ENCODE data around the gene FEM1B.

FEM1B gene

GRCh38 chr15:68256675-68257450 lies 20.7 kb upstream of the FEM1B start:
- Mint-ChIP-seq H3K4me3 (peak overlapping the region; percentile 82 to 87 (median 85)), H3K27me3 (ENCODE audit: low read depth) (peaks cover 7% of the 10 kb centered on the region), H3K27ac (peak overlapping the region; percentile 79 to 92 (median 91)), H3K9me3 (no peaks in the 10 kb centered on the region), H3K36me3 (ENCODE audit: low read depth) (no peaks in the 10 kb centered on the region), H3K4me1 (no peaks in the 10 kb centered on the region)
- TF ChIP-seq CTCF (IDR thresholded peaks at IDR 0.05; ENCODE audit: unreplicated experiment in 3 of 3), result no peak

GRCh38 chr15:68258692-68259091 lies 18.9 kb upstream of the FEM1B start:
- Mint-ChIP-seq H3K4me3 (no peak overlapping the region), H3K9me3 (no peaks in the 10 kb centered on the region), H3K27me3 (ENCODE audit: low read depth) (peaks cover 7% of the 10 kb centered on the region), H3K36me3 (ENCODE audit: low read depth) (no peaks in the 10 kb centered on the region), H3K4me1 (no peaks in the 10 kb centered on the region), H3K27ac (no peak overlapping the region)
- no peak for TF ChIP-seq CTCF (IDR thresholded peaks at IDR 0.05; ENCODE audit: unreplicated experiment in 3 of 3)

- H3K36me3 Mint-ChIP-seq (ENCODE audit: low read depth), result no peaks in the 10 kb centered on the region
- H3K4me1 Mint-ChIP-seq, result no peaks in the 10 kb centered on the region
- H3K4me3 Mint-ChIP-seq, result no peak overlapping the region
- no peaks in the 10 kb centered on the region for H3K9me3 Mint-ChIP-seq
- no peak overlapping the region for H3K27ac Mint-ChIP-seq
- TF ChIP-seq CTCF (IDR thresholded peaks at IDR 0.05; ENCODE audit: unreplicated experiment in 3 of 3), result no peak
- H3K27me3 Mint-ChIP-seq (ENCODE audit: low read depth), result peaks cover 10% of the 10 kb centered on the region
These were observed 17.7 kb upstream of the FEM1B start for GRCh38 chr15:68259883-68260282.

GRCh38 chr15:68261241-68261640 lies 16.3 kb upstream of the FEM1B start:
- no peak overlapping the region for H3K4me3 Mint-ChIP-seq
- H3K9me3 Mint-ChIP-seq, result no peaks in the 10 kb centered on the region
- H3K36me3 Mint-ChIP-seq (ENCODE audit: low read depth), result no peaks in the 10 kb centered on the region
- H3K4me1 Mint-ChIP-seq, result no peaks in the 10 kb centered on the region
- TF ChIP-seq CTCF (IDR thresholded peaks at IDR 0.05; ENCODE audit: unreplicated experiment in 3 of 3), result no peak
- H3K27me3 Mint-ChIP-seq (ENCODE audit: low read depth), result peaks cover 10% of the 10 kb centered on the region
- no peak overlapping the region for H3K27ac Mint-ChIP-seq

GRCh38 chr15:68261980-68262379 lies 15.6 kb upstream of the FEM1B start:
- no peak overlapping the region for H3K27ac Mint-ChIP-seq
- peaks cover 10% of the 10 kb centered on the region for H3K27me3 Mint-ChIP-seq (ENCODE audit: low read depth)
- no peak overlapping the region for H3K4me3 Mint-ChIP-seq
- no peak for TF ChIP-seq CTCF (IDR thresholded peaks at IDR 0.05; ENCODE audit: unreplicated experiment in 3 of 3)
- H3K9me3 Mint-ChIP-seq, result no peaks in the 10 kb centered on the region
- no peaks in the 10 kb centered on the region for H3K4me1 Mint-ChIP-seq
- H3K36me3 Mint-ChIP-seq (ENCODE audit: low read depth), result no peaks in the 10 kb centered on the region
